Forelimb muscle (tissue), 1 donor: ENCODE data around the gene SIL1. TPM values are rescaled to one million over a fixed set of nuclear protein-coding genes. Genes with fewer than 3 reads are reported as not detected.
"Not testable (repeated sequence)": the region's sequence is repeated elsewhere in the genome, so short reads cannot be mapped to it uniquely, and the experiment has no call there.

ENCODE experiments used
- DNase-seq: peaks from one replicate; pipeline ENCODE4 v3.0.0-alpha.2; 2013; ENCODE audit warnings: low read depth
- polyA plus RNA-seq: library from polyadenylated mRNA; unstranded; fragments of 120-200 nt; gene quantifications from one replicate; pipeline ENCODE4 v1.2.1, GENCODE V29; 2013; ENCODE audit not compliant: insufficient read length

The SIL1 gene
- polyA plus RNA-seq, 1 donor = 23.9 TPM

DNA sequence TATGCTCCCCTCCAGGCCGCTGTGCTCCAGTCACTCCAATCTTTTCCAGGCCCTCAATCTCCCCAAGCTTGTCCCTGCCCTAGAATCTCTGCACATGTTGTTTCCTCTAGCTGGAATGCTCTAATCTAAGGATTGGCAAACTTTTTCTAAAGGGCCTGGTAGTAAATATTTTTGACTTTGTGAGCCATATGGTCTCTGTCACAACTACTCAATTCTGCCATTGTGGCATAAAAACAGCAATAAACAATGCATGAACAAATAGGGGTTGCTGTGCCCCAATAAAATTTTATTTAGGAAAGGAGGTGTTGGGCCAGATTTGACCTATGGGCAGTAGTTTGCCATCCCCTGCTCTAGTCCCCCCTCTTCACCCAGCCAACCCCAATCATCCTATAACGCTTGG lies 172.5 kb downstream of the SIL1 start:
- DNase-seq = no peak

- DNase-seq = no peak
These were observed 174.9 kb downstream of the SIL1 start for GRCh38 chr5:139023286-139023685.

DNA sequence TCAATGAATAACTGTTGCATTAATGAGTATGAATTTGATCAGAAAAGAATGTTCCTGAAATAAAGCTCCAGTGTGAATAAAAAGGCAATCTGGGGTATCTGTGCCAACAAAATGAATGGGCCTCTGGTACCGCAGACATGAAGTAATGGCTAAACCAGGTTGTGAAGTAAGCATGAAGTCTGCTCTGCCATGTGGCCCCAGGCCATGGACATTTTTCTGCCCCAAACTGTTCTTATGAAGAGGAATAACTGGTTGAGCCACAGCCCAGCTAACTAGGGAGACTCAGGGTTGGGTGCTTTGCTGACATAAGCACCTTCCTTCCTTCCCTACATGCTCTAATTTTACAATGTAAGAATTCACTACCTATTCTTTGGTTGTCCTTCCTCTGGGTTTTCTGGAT lies 175.6 kb downstream of the SIL1 start:
- DNase-seq = no peak

DNA sequence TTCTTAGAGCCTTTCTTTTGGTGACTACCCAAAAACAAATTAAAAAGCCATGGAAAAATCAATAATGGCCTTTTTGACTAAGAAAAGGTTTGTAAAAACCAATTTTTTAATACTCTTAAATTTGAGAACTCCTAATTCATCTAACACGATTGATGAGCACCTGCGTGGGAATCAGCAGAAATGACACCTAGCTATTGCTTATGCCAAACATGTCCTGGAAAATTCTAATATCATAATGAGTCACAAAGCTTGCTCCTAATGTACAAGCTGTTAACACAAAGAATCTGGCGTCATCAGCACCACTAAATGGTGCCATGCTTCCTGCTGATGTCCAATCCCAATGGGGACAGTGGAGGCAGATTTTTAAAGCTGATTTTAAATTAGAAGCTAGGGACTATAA lies 176.8 kb downstream of the SIL1 start:
- no peak for DNase-seq

DNA sequence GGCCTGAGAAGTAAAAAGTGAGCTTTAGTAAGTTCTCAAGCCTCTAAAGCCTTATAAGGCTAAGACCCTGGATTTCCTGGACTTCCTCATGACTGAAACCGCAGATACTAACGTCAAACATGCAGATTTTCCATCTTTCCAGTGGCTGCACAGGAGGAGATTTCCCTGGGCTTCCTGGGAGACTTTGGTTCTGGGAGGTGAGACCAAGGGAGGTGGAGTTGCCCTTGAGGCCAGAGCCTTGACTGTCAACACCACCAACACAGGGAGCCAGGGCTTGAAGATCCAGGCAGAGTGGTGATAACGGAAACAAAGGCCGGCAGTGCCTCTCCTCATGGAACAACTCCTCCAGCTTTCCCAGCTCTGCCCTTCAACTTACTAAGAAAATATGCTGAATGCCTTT lies 178.3 kb downstream of the SIL1 start:
- no peak for DNase-seq

DNA sequence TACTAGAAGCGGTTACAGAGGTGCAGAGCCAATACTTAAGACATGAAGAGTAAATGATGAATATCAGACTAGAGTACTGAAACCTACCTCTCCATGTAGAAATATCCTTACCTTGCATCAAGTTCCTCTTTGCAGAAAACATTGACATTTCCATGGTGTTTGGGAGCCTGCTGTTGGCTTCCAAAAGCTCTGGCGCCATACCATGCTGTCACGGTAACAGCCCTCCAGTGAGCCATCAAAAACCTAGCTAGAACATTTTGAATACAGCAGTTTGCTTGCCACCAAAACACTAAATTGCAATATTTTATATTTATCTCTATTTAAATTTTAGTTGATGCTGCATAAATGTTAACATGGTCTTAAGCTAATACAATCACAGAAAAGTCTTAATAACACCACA lies 179.0 kb downstream of the SIL1 start:
- DNase-seq = no peak

DNA sequence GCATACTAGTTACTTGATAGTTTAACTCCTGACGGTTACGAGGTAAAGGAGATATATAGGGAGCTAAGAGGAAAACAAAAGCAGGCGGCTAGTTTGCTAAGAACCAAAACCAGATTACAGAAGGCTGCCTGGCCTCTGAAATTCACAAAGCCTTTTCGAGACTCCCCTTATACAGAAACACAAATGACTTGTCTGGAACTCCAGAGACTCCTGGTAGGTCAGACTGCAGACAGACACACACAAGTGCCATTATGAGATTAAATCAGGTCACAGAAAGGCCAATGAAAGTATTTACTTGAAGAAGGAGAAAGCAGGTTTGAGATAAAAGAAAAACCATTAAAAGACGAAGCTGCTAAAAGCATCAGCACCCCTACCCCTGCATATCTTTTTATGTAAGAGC lies 180.5 kb downstream of the SIL1 start:
- DNase-seq = no peak

- DNase-seq = no peak
These were observed 182.0 kb downstream of the SIL1 start for GRCh38 chr5:139016186-139016585.

DNA sequence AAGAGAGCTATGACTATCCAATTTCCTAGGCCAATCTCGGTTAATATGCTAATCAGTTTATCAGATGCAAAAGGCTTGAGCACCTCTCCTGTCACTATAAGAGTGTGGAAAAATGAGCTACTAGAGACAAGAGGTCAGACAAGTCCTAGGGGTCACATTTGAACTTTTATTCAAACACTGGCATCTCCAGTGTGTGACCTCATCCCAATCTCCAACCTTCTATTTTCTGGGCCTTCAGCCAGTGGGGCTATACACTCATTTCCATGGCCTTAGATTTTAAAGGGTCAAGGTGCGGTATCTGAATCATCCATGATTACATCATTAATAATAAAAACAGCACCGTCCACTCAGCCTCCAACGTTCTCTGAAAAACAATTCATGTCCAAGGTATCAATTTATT lies 183.4 kb downstream of the SIL1 start:
- DNase-seq = no peak

DNA sequence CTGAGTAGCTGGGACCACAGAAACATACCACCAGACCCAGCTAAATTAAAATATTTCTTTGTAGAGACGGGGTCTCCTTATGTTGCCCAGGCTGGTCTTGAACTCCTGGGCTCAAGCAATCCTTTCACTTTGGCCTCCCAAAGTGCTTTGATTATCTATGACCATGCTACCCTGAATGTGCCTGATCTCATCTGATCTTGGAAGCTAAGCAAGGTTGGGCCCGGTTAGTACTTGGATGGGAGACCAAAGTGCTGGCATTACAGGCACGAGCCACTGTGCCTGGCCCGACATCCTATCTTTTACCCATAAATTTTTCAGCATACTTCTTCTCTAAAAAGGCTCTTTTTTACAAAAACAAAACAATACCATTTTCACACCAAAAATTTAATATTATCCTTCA lies 186.0 kb downstream of the SIL1 start:
- no peak for DNase-seq

DNA sequence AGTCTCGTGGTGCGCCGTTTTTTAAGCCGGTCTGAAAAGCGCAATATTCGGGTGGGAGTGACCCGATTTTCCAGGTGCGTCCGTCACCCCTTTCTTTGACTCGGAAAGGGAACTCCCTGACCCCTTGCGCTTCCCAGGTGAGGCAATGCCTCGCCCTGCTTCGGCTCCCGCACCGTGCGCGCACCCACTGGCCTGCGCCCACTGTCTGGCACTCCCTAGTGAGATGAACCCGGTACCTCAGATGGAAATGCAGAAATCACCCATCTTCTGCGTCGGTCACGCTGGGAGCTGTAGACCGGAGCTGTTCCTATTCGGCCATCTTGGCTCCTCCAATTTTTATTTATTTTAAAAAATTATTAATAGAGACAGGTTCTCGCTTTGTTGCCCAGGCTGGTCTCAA lies 187.0 kb downstream of the SIL1 start:
- DNase-seq = not testable (repeated sequence)

DNA sequence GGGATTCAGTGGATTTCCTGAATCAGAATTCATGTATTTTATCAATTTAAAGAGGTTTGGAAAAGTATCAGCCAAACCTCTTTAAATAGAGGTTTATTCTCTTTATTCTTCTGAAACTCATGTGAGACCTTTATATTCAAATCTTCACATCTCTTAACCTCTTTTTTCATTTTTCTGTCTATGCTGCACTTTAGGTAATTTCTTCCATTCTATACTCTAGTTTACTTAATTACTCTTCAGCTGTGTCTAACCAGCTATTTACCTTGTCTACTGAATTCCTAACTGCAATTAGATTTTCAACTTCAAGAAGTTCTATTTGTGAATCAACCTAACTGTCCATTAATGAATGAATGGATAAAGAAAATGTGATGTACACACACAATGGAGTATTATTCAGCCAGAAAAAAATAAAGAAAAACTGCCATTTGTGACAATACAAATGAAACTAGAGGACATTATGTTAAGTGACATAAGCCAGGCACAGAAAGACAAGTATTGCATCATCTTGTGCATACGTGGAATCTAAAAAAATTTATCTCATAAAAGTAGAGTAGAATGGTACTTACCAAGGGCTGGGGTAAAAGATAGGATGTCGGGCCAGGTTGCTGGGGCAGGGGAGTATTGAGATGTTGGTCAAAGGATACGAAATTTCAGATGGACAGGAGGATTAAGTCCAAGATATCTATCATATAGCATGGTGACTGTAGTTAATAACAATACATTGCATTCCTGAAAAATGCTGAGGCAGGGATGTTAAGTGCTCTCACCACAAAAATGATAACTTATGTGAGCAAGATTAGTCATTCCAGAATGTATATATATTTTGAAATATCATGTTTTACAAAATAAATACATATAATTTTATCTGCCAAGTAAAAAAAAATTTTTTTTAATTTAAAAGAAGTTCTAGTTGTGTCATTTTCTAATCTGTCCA lies 193.5 kb downstream of the SIL1 start:
- no peak for DNase-seq

- no peak for DNase-seq
These were observed 198.5 kb downstream of the SIL1 start for GRCh38 chr5:138999674-139000073.

DNA sequence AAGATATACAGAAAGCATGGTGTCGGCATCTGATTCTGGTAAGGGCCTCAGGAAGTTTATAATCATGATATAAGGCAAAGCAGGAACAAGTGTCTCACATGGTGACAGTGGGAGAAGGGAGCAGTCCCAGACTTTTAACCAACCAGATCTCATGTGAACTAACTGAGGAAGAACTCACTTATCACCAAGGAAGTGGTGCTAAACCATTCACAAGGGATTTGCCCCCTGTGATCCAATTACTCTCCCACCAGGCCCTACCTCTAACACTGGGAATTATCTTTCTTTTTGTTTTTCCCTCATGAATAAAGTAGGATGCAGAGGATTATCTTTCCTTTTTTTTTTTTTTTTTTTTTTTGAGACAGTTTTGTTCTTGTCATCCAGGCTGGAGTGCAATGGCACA lies 199.6 kb downstream of the SIL1 start:
- no peak for DNase-seq

GRCh38 chr5:138996120-138996519 lies 202.0 kb downstream of the SIL1 start:
- no peak for DNase-seq

- DNase-seq = no peak
These were observed 207.1 kb downstream of the SIL1 start for GRCh38 chr5:138990986-138991590.

DNA sequence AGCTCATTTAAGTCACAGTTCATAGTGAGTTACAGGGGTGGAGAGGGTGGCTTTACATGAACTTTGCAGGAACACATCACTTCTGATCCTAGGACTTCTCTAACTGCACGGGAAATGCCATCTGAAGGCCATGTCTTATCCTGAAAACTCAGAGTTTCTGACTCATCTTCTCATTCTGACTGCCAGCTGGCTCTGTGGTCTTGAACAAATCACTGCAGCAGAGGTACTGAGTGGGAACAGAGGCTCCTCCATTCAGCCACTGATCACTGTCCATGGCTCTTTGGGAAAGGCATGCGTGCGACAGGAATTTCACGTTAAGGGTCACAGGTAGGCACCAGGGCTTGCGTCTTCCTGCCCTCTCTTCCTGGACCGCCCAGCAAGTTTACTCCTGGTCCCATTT lies 208.4 kb downstream of the SIL1 start:
- no peak for DNase-seq

DNA sequence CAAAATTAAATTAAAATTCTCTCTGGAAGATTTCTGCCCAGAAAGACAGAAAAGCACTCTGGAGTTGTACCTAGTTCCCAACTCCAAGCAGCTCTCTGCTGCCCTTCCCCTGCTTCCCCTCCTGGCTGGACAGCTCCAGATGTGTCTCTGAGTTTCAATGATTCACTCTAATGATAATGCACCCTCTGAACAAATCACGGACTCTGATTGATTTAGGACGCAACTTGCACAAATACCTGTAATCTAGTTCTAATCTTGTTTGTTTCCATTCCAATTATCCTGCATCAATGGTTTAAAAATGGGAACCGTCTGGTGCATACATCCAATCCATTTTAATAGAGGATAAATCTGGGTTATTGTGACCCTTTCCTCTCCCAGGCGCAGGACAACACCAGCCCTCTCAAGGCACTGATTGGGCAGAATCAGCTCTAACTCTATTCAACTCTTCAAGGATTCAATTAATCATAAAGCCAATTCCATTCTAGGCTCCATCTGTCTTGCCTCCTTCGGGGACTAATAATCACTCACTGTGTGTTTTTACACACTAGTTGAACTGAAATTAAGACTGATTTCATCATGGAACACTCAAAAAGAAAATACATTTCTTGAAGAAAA lies 211.9 kb downstream of the SIL1 start:
- DNase-seq = no peak

DNA sequence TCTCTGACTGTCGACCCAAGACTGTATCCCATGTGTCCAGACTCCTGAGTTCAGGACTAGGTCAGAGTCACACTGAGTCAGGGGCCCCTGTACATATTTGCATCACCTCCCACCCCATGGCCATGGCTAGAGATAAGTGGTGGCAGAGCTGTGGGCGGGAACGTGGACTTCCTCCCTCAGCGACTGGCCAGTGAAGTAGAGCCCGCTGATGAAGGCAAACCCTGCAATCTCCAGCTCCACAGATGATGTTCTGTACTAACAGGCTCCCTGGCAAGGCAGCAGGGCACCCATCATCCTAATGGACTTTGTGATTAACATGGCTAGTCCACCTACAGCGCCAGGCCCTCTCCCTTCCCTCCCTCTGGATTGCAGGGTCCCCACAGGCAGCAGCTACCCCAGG lies 212.5 kb downstream of the SIL1 start:
- DNase-seq = no peak

- DNase-seq = no peak
These were observed 212.9 kb downstream of the SIL1 start for GRCh38 chr5:138985256-138985655.

- no peak for DNase-seq
These were observed 214.2 kb downstream of the SIL1 start for GRCh38 chr5:138983984-138984383.

GRCh38 chr5:138981586-138981985 lies 216.6 kb downstream of the SIL1 start:
- DNase-seq = no peak

GRCh38 chr5:138981131-138981530 lies 217.0 kb downstream of the SIL1 start:
- DNase-seq = no peak
